Fibroblast of peridontal ligament (primary cell): ENCODE measurements around the gene SH3GL3.
A peak's percentile ranks its signal among the peaks of the same experiment; 100 is the strongest.

Experiments used
- DNase-seq: peaks from one replicate; pipeline ENCODE4 v3.0.0-alpha.2; 2010; ENCODE audit errors: extremely low read depth

SH3GL3 gene

DNA sequence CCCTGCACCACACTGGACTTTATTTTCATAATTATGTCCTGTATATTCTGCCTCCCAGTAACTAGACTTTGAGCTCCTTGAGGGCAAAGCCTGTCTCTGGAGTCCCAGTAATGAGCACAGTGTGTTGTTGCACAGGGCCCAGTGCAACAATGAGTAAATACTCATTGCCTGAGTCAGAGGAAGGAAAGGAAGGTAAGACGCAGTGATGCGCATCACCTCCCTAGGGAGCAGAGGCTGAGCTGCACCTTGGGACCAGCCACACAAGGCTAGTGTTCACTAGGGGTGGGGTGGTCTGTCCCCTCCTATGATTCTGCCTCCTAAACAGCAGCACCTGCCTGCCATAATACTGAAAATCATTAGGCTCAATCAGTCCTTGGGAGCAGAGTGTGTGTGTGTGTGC is 120.2 kb downstream of the SH3GL3 start:
- DNase-seq, result no peak

DNA sequence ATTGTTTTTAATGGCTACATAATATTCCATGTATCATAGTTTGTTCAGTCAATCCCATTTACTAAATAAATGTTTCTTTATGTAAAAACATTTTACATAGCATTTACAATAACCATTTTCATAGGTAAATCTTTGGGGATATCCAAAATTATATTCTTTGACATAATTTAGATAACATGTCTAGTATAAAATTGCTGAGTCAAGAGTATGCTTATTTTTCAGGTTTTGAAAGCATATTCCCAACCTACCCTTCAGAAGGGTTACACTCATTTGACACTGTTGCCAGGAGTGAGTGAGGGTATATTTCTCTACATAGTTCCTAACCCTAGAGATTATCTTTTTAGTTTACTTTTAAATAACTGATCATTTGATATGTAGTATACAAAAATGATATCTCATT is 122.2 kb downstream of the SH3GL3 start:
- no peak for DNase-seq

DNA sequence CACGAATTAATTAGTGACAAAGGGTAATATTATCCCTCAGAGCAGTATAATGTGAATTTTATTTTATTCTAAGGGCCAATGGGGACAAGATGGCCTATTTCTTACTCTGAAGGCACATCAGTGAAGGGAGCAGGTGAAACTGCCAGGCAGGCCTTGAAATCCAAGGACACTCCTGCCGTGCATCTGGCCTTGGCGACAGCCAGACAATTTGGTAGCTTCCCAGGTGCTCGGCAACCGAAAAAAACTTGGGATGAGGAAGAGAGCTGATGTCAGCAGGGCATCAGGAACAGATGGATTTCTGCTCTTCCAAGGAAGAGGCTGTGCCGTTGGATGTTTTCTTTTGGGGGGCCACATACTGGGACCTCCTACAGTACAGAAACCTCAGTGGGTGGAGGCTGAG is 123.6 kb downstream of the SH3GL3 start:
- DNase-seq, result no peak

DNA sequence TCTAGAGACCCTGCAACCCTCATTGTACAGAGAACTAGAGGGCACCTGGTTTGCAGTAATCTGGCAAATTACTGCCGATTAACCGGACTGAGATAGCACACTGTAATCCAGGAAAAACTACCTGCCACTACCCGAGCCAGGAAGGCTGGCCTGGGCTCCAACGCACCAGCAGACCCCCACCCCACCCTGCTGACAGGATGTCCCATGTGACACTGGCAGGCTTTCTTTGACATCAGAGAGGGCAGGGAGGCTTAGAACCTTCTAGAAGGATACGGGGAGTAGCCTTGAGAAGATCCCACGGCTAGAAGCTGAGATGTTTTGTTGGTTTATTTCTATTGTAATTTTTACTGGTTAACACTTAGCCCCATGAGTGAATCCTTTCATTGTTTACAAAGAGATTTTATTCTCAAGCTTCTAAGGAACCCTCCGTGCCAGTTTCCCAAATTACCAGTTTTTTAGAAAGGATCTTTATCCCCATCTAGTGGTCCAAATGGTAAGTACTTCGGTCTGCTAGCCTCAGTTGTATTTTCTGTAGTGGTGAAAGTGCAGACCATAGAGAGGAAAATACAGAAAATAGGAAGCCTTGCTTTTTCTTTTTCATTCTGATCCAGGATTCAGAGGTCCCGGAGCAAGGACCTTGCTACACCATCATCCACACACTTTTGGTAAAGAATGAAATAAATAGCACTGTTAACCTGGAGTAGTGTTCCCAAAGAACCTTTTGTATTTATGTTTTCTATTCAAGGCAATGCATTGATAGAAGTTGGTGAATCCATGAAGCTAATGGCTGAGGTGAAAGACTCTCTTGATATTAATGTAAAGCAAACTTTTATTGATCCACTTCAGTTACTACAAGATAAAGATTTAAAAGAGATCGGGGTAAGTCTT is 124.9 kb downstream of the SH3GL3 start:
- peak; percentile 55 for DNase-seq

DNA sequence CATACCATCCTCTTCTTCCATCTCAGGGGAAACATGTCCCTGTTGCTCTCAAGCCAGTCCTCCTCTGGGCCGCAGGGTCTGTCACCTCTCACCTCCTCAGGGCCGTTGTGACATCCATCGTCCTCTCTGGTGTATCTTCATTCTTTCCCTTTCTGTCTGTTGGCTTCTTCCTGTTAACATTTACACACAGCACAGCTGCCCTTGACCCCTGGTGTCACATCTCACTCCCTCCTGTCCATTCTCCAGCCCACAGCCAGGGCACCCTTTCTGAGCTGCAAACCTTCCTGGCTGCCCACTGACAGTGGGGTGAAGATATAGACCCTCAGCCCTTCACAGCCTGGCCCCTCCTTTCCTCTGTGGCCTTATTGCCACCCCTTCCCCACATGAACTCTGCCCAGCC is 127.2 kb downstream of the SH3GL3 start:
- no peak for DNase-seq

DNA sequence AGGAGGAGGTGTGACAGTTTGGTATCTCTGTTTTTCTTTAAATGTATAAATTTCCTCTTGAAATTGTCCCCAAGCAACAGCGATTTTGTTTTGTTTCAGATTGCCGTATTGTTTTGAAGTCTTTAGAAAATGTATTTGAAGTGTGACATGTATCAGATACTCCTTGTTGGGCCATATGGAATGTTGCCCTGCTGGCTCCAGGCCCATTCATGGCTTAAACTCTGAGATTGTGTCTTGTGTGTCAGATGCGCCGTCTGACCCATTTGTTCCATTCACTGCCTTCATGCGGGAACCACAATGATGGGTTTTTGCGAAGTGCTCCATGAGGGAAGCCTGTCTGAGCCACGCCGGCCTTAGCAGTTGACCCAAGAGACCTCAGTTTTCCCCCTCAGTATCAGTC is 131.6 kb downstream of the SH3GL3 start:
- no peak for DNase-seq

DNA sequence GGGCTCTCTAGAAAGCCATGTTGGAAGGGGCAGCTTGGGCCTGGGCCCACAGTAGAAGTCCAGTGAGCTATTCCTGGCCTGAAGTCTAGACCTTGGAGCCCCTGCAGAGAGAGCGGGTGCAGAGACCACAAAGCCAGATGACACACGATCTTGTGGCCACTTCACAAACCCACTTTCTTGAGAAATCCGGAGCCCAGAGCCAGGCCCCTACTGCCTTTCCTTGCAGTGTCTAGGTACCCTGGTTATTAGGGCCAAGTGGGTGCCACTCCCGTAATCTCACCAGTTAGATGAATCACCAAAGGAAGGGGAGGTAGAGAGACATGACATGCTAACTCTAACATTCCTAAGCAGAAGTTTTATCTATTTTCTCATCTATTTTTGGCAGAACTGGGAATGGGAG is 134.2 kb downstream of the SH3GL3 start:
- DNase-seq, result no peak

DNA sequence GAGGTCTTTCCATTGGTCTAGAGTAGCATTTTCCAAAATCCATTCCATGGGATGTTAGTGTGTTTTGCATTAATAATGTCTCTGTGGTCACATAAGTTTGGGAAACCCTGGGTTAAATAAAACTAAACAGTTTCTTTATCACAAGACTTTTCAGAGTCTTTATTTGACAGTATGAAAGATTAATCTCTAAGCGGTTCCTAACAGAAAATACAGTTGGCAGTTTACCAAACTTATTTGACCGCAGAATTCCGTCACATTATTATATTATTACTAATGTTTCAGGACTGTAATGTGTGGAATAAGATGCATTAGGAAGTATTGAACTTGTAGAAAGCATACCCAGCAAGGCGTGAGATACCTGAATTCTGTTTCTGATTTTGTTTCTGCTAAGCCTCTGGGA is 135.2 kb downstream of the SH3GL3 start:
- no peak for DNase-seq

DNA sequence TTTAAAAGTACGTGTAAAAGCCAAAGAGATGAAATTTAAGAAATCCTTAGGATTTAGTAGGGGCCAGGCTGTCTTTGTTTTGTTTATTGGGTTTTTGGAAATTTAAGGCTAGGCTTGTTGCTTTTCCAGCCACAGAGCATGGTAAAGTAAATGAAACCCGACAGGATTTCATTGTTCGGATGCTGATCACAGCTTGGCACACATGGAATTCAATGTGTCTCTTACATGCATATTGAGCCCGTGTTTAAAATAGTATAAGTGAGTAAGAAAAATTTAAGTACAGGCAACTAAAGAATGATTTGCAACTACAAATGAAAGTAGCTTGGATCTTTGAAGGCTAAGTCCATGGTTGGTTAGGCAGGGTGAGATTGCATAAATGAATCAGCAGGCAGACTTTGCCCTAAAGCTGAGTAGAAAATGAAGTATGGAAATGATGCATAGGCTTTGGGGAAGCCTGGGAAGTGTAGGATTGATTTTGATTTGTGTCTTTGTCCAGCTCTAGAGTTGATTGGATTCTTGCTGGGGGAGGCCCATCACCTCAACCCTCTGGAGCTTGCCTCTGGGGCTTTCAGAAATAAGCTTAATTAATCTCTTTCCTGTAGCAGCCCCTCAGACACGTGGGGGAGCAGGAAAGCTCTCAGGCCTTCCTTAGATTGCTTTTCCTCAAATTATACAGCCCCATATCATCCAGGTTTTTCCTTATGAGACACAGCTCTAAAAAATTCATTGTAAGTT is 138.6 kb downstream of the SH3GL3 start:
- DNase-seq, result no peak

DNA sequence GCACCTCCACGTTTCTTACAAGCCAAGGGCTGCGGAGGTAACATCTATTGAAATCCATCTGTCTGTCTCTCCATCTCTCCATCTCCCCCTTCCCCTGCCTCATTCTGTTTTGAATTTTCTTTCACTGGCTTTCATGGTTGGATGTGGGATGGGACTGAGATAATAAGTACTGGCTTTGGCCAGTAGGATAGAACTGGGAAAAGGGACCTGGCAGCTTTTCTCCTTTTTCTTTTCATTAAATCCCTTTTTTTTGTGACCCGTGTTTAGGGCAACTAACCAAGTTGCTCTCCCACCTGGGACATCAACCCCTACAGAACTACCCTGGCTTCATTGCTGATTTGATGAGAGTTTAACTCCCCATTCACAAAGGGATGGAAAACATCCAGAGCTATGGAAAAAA is 139.9 kb downstream of the SH3GL3 start:
- DNase-seq, result no peak

DNA sequence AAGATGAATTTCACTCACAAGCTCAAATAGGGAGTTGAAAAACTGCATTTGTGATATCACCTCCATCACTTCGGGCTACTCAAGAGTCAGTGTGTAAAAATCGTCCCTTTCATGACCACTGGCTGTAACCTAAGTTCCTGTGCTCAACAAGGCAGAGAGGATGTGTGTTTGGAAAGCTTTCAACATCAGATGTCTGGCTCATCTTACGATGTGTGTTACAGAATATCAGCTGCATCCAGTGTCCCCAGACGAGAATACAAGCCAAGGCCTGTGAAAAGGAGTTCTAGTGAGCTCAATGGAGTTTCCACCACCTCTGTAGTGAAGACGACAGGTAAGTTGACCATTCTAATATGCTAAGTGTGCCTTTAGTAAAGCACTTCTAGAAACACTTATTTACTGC is 141.3 kb downstream of the SH3GL3 start:
- DNase-seq, result no peak

DNA sequence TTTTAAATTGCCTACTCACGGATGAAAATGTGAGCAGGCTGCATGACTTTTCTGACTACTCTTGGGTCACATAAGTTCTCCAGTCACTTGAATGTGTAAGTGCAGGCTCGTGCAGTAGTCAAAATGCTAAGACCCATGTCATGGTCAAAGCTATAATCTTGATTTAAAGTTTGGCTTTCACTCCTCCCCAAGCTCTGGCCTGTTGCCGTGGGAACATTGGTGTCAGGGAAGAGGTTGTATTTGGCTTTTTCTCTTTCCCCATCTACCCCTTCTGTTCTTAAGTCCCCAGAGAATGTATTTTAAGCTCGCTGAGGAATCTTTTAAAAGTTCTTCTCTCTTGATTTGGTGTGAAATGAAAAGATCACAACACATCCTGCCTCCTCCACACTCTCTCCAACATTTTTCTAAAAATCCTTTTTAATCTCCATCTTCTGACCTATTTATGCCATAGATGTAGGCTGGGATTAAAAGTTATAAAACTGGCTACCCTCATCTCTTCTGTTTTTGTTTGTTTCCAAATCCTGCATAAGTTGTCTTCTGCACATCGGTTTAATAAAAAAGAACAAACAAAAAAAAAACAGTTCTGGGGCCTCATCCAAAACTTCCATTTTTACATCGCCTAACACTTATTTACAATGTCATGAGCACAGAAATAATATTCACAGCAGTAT is 145.4 kb downstream of the SH3GL3 start:
- no peak for DNase-seq

DNA sequence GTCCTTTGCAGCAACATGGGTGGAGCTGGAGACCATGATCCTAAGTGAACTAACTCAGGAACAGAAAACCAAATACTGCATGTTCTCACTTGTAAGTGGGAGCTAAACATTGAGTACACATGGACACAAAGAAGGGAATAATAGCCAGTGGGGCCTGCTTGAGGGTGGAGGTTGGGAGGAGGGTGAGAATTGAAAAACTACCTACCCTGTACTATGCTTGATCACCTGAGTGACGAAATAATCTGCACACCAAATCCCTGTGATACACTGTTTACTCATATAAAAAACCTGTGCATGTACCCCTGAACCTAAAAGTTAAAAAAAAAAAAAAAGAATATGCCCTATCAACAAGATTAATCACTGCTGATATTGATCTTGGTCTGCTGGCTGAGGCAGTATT is 148.1 kb downstream of the SH3GL3 start:
- DNase-seq, result no peak

DNA sequence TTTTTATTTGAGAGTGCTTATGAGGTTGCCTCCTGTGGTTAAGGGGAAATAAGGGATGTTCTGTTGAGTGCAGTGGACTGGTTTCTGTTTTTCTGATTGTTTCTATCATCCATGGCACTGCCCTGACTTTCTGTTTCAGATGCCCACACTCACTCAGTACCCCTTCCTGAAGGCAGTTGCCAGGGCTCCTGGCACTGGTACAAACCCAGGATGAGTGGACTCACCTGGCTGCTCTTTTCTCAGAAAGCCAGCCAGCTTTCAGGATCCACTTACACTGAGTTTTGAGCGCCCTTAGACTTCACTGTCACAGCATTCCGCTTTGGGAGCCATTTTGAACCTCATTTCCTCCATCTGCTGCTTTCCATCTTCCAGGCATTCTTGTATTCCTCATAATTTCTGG is 150.9 kb downstream of the SH3GL3 start:
- no peak for DNase-seq

DNA sequence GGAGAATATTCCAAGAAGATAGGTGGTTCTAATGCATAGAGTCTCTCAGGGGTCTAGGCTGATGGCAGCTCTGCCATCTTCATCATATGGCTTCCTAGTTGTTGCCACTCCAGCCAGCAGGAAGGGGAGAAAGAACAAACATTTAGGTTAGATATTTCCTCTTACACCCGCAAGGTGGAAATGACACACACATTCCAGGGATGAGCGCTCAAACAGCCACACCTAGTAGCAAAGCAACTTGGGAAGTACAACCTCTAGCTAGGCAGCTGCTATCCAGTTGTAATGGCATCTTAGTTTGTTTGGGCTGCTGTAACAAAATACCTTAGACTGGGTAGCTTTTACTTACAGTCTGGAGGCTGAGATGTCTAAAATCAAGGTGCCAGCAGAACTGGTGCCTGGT is 154.9 kb downstream of the SH3GL3 start:
- DNase-seq, result no peak

DNA sequence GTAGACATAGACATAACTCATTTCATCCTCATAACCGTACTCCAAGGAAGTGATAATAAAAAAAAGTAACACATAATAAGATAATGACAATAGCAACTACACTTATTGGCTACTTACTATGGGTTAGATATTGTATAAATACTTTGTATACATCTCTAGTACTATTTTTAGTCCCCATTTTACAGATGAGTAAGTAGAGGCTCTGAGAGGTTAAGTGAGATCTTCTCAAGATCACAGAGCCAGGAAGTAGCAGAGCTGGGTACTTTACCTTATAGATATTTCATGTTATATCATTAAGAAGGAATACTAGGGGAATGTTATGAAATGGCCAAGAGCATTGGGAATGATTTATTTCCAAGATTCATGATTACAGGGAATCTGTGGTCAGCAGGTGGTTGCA is 157.4 kb downstream of the SH3GL3 start:
- DNase-seq, result no peak

DNA sequence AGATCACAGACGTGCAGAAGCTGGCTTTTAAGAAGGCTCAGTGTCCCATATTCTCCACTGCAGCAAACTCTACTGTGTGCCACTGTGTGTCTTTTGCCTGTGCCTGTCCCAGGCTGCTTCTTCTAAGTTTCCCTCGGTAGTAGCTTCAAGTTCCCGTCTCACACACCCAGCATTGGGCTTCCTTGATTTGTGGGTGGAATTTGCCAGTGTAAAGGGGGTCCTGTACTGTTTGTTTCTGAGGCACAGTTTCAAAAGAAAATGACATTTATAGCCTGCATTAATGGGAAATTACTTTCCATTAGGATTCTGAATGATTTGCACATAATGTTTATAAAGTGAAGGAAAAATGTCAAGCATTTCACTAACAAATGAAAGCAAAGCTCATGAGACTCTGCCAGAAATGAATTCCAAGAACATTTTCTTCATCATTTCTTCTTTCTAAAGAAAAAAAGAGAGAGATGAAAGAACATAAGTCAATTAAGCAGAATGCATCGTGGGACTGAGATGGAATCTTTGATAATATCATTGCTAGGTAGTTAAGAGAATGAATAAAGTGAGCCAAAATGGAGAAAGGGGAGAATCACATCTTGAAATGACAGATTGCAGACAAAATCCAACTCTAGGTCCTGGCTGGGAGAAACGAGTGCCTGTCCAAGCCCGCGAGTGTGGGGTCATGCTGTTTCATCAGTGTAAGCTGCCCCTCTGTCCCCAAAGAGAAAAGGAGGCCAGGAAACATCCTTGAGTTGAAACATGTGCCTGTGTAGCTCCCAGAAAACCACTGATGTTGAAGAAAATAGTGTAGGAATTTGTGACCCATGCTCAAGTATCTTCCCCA is 158.2 kb downstream of the SH3GL3 start:
- DNase-seq, result no peak

DNA sequence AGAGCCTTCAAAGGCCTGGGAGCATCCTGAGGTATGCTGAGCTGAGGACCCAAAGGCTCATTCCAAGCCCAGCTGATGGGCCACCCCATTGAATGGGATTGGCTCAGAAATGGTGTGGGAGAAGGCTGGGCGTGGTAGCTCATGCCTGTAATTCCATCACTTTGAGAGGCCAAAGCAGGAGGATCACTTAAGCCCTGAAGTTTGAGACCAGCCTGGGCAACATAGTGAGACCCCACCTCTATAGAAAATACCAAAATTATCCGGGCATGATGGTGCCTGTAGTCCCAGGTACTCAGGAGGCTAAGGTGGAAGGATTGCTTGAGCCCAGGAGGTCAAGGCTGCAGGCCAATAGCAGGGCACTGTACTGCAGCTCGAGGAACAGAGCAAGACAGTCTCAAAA is 163.0 kb downstream of the SH3GL3 start:
- DNase-seq, result no peak

DNA sequence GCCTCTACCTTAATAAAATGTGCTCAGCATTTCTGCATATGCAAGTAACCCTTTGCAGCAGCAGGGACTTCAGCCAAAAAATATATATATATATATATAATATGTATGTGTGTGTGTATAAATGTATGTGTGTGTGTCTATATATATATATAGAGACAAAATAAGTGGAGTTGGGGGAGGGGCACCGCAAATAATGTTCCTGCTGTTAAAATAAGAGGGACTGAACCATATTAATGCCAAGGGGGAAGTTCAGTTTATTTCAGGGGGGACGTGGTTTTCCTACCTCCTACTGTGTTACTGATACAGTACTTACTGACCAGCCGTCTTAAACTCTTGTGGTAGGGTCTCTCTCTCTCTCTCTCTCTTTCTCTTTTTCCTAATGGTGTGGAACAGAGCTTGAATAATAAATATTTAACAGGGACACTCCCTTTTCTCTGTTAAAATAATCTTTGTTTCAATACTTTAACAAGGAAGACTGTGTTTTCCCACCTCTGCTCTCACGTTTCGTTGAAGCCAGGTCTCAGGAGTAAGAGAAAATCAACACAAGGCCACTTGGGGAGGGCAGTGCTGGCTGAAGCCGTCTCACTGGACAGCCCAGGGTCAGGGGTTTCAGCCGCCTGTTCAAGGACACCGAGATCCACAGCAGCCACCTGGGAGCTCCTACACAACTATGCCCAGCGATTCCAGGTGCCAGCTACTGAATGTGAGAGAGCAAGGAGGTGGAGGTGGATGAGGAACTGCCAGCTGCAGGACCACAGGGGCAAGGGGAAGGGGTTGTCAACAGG is 164.0 kb downstream of the SH3GL3 start:
- DNase-seq, result no peak

DNA sequence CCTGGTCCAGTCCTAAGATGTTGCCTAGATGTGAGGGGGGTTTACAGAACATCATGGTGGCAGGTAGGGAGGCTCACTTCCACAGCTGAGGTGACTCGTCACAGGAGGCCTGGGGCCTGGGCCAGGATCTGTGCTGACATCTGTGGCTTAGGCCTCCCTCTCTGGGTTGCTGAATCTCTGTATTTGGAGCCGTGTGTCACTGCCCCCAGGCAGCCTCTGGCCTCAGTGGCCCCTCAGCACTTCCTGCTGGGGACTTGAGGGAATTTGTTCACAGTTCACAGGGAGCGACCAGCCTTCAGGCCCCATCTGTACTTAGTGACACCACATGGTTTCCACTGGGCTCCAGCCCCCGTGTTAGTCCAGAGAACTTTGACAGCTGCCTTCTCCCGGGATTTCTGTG is 165.1 kb downstream of the SH3GL3 start:
- no peak for DNase-seq
